SK-N-SH treated with all-trans-retinoic acid at 6 μM for 48 hours (cell line): ENCODE data around the gene MARCKSL1.

ENCODE experiments used
- ATAC-seq: fragments of 200-7000 bp; cut with Tn5 transposase; 3 replicates; pipeline ENCODE4 v1.9.1; 2020; ENCODE audit warnings: mild to moderate bottlenecking, moderate library complexity
- ARNTL ChIP-seq: fragments of 450-650 bp; formaldehyde crosslinking; IDR thresholded peaks from 2 replicates; pipeline ENCODE4 v1.5.0; 2020; ENCODE audit warnings: low read depth, mild to moderate bottlenecking, moderate library complexity, borderline replicate concordance
- BACH2 ChIP-seq: fragments of 250-450 bp; sonication (Bioruptor Pico); IDR thresholded peaks from 2 replicates; pipeline ENCODE4 v1.9.0; 2021; ENCODE audit warnings: mild to moderate bottlenecking, borderline replicate concordance
- CREB5 ChIP-seq: fragments of 250-450 bp; sonication (Bioruptor Pico); IDR thresholded peaks from 2 replicates; pipeline ENCODE4 v1.5.1; 2020; ENCODE audit warnings: low read depth, mild to moderate bottlenecking, moderate library complexity
- CSDC2 ChIP-seq: fragments of 250-450 bp; sonication (Bioruptor Pico); IDR thresholded peaks from 2 replicates; pipeline ENCODE4 v1.5.0; 2020; ENCODE audit warnings: mild to moderate bottlenecking, moderate library complexity
- CSRNP3 ChIP-seq: fragments of 250-450 bp; sonication (Bioruptor Pico); IDR thresholded peaks from 2 replicates; pipeline ENCODE4 v1.5.1; 2021; ENCODE audit warnings: mild to moderate bottlenecking, moderate library complexity
- GLIS3 ChIP-seq: fragments of 250-450 bp; sonication (Bioruptor Pico); IDR thresholded peaks from 2 replicates; pipeline ENCODE4 v1.5.0; 2020; ENCODE audit warnings: mild to moderate bottlenecking, moderate library complexity
- OSR1 ChIP-seq: fragments of 250-450 bp; sonication (Bioruptor Pico); IDR thresholded peaks from 2 replicates; pipeline ENCODE4 v1.8.0; 2022; ENCODE audit warnings: moderate library complexity, mild to moderate bottlenecking, inconsistent platforms
- PATZ1 ChIP-seq: fragments of 250-450 bp; sonication (Bioruptor Pico); IDR thresholded peaks from 2 replicates; pipeline ENCODE4 v1.8.0; 2020; ENCODE audit warnings: mild to moderate bottlenecking, moderate library complexity, borderline replicate concordance
- PPARA ChIP-seq: fragments of 250-450 bp; sonication (Bioruptor Pico); IDR thresholded peaks from 2 replicates; pipeline ENCODE4 v1.5.0; 2020; ENCODE audit warnings: mild to moderate bottlenecking, borderline replicate concordance
- RARB ChIP-seq: fragments of 250-450 bp; sonication (Bioruptor Pico); IDR thresholded peaks from 2 replicates; pipeline ENCODE4 v1.8.0; 2021; ENCODE audit warnings: mild to moderate bottlenecking, moderate library complexity
- SNAI2 ChIP-seq: fragments of 250-450 bp; sonication (Bioruptor Pico); IDR thresholded peaks from 2 replicates; pipeline ENCODE4 v1.5.0; 2020; ENCODE audit warnings: mild to moderate bottlenecking, moderate library complexity
- TCF4 ChIP-seq: fragments of 250-450 bp; sonication (Bioruptor Pico); IDR thresholded peaks from 2 replicates; pipeline ENCODE4 v1.8.0; 2021; ENCODE audit warnings: mild to moderate bottlenecking, moderate library complexity, borderline replicate concordance
- TOX ChIP-seq: fragments of 250-450 bp; sonication (Bioruptor Pico); IDR thresholded peaks from 2 replicates; pipeline ENCODE4 v1.8.0; 2021; ENCODE audit warnings: mild to moderate bottlenecking, moderate library complexity, borderline replicate concordance
- TSHZ2 ChIP-seq: fragments of 250-450 bp; sonication (Bioruptor Pico); IDR thresholded peaks from 2 replicates; pipeline ENCODE4 v1.5.0; 2020; ENCODE audit warnings: mild to moderate bottlenecking, moderate library complexity
- ZC3H10 ChIP-seq: fragments of 250-450 bp; sonication (Bioruptor Pico); IDR thresholded peaks from 2 replicates; pipeline ENCODE4 v1.5.1; 2021; ENCODE audit warnings: mild to moderate bottlenecking, moderate library complexity
- ZFP3 ChIP-seq: fragments of 250-450 bp; sonication (Bioruptor Pico); IDR thresholded peaks from 2 replicates; pipeline ENCODE4 v1.5.0; 2020; ENCODE audit warnings: mild to moderate bottlenecking, moderate library complexity
- ZFP30 ChIP-seq: fragments of 450-650 bp; formaldehyde crosslinking; IDR thresholded peaks from 2 replicates; pipeline ENCODE4 v1.5.0; 2022; ENCODE audit warnings: mild to moderate bottlenecking, moderate library complexity
- ZNF565 ChIP-seq: fragments of 450-650 bp; formaldehyde crosslinking; conservative IDR thresholded peaks from 2 replicates; pipeline ENCODE4 v1.5.0; 2020; ENCODE audit warnings: low read depth, mild to moderate bottlenecking, moderate library complexity
- ZNF70 ChIP-seq: fragments of 450-650 bp; formaldehyde crosslinking; IDR thresholded peaks from 2 replicates; pipeline ENCODE4 v1.5.0; 2020; ENCODE audit warnings: mild to moderate bottlenecking, moderate library complexity
- ZNF8 ChIP-seq: fragments of 450-650 bp; formaldehyde crosslinking; IDR thresholded peaks from 2 replicates; pipeline ENCODE4 v1.5.0; 2020; ENCODE audit warnings: mild to moderate bottlenecking, moderate library complexity

MARCKSL1 gene

GRCh38 chr1:32352239-32352745 lies 16.3 kb upstream of the MARCKSL1 start:
- no peak for ATAC-seq
- no peak for TF ChIP-seq TCF4 (CRISPR knock-in tag)
- no peak for TF ChIP-seq ARNTL
- TF ChIP-seq ZFP30 (CRISPR knock-in tag): no peak
- no peak for TF ChIP-seq TSHZ2 (CRISPR knock-in tag)

GRCh38 chr1:32351399-32352238 lies 15.6 kb upstream of the MARCKSL1 start:
- peak; percentile 96 for ATAC-seq

GRCh38 chr1:32350785-32351398 lies 14.9 kb upstream of the MARCKSL1 start:
- peak; percentile 60 for ATAC-seq
- TF ChIP-seq PATZ1 (CRISPR knock-in tag) (no peak), RARB (CRISPR knock-in tag) (no peak), ZC3H10 (CRISPR knock-in tag) (no peak), GLIS3 (CRISPR knock-in tag) (no peak), OSR1 (CRISPR knock-in tag) (no peak), TCF4 (CRISPR knock-in tag) (no peak), CREB5 (CRISPR knock-in tag) (no peak), TOX (CRISPR knock-in tag) (no peak), PPARA (no peak), TSHZ2 (CRISPR knock-in tag) (no peak), ZNF70 (CRISPR knock-in tag) (no peak), SNAI2 (CRISPR knock-in tag) (no peak), BACH2 (no peak)

More at GRCh38 chr1:32351399-32352238, 15.6 kb upstream of the MARCKSL1 start:
- TF ChIP-seq OSR1 (CRISPR knock-in tag) (no peak), PPARA (no peak), BACH2 (no peak), PATZ1 (CRISPR knock-in tag) (no peak), ZC3H10 (CRISPR knock-in tag) (no peak), SNAI2 (CRISPR knock-in tag) (0 out of 2 replicates have a peak, but pooled peaks have one; percentile 32), CSDC2 (CRISPR knock-in tag) (no peak), ZNF8 (CRISPR knock-in tag) (0 out of 2 replicates have a peak, but pooled peaks have one; percentile 18), CSRNP3 (no peak), ZNF565 (CRISPR knock-in tag) (no peak), ZFP30 (CRISPR knock-in tag) (no peak), ZFP3 (0 out of 2 replicates have a peak, but pooled peaks have one; percentile 18), ZNF70 (CRISPR knock-in tag) (0 out of 2 replicates have a peak, but pooled peaks have one; percentile 10)
